ENCODE measurements around the gene ETFRF1.

Gene ETFRF1, protein sequence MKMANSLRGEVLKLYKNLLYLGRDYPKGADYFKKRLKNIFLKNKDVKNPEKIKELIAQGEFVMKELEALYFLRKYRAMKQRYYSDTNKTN

DNA sequence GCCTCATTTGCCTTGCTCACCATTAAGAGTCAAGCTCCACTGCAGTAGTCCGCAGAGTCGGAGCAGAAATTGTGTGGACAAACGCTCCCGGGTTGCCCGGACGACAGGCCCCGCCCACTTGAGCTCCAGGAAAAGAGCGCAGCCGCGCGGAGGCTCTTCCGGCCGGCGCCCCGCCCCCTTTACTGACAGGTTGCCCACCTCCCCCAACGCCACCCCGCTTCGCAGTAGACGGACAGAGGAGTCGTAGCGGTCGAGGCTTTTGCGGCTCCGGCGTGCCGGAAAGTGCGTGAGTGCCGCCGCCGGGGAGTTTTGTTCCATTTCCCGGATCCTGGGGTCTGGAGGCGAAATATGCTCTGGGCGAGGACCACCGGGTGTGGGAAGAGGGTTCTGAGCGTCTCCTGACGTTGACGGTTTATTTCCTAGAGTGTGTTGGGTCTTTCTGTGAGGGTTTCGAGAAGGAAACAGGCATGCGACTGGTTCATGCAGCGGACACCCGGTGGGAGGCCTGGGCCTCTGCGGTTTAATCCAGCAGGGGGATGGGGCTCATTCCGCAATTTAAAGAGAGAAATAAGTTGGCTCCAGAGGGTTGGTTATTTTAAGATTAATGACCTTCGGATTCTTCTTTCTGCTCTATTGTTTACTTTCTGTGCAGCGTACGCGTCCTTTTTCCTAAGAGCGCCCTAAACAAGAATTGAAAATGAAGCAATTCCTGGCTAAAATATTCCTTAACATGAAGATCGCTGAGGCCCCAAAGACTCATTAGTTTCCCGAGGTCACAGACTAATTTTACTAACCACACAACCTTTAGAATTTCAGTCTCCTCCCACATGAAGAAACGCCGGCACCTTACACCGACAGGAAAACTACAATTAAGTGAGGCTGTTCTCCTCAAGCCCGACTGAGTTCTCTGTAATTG is at the start of gene ETFRF1, which contains the start of gene DNAI7:
TSS of gene ETFRF1 (plus strand) at position 182 of the 916 bp plus-strand sequence. CDS start 8,720 bp downstream, outside the sequence.
TSS of gene DNAI7 (minus strand) at position 105 of the 916 bp plus-strand sequence. CDS start at position 23, 82 bp downstream.
- in situ Hi-C loops (cut with HindIII; ENCODE audit: low pct_ligation_motif_present, low pct_unique_long_range_greater_than_20kb, low sequenced_read_pairs), result no loop called here
- DNase-seq, result peak; percentile 99

DNA sequence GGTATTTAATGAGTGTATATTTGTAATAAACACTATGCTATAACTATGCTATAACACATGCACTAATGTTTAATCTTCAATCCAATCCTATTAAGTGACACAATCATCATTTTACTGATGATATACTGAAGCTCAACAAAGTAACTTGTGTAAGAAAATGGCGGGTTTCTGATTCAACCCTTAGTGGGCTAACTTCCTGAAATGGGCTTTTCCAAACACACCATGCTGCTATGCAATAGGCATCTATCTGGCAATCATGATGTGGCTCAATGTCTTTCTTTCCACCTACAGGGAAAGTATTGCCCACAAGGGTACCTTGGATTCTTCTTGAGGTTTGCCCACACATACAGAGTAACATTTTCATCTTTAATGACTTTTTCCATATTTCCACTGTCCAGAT is 48.4 kb upstream of the ETFRF1 start:
- no peak for DNase-seq
- in situ Hi-C loops (cut with HindIII; ENCODE audit: low pct_ligation_motif_present, low pct_unique_long_range_greater_than_20kb, low sequenced_read_pairs), result no loop called here

DNA sequence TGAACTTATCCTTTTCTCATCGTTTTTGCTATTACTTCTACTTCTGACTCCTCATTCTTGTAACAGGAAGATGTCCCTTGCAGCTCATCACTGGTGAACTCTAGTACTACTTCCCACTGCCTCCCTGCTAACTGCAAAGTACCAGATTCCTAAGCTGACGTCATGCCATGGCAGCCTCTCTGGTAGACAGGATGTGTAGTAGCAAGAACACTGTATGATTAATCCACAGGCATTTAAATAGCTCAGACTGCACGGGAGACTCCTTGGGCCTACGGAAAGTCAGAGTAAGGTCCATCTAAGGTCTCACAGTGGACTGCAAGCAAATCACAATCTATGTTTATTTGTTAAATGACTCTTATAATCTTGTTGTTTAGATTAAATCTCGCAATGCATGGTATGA is 43.6 kb upstream of the ETFRF1 start:
- in situ Hi-C loops (cut with HindIII; ENCODE audit: low pct_ligation_motif_present, low pct_unique_long_range_greater_than_20kb, low sequenced_read_pairs), result no loop called here
- DNase-seq, result peak; percentile 96

DNA sequence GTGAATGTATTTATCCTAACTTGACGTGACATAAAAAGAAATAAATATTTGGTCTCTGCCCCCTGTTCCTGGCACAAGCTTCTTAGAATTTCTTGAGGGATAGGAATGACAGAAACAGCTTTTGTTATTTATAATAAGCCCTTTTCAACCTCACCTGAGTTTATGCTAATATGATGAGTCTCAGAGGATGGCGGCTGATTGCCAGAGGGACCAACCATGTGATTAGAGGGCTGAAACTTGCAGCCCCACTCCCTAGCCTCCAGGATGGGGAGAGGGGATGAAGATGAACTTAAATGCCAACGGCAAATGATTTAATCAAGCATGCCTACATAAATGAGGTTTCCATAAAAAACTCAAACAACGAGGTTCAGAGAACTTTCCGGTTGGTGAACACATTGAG is 43.0 kb upstream of the ETFRF1 start:
- no peak for DNase-seq
- in situ Hi-C loops (cut with HindIII; ENCODE audit: low pct_ligation_motif_present, low pct_unique_long_range_greater_than_20kb, low sequenced_read_pairs), result no loop called here

DNA sequence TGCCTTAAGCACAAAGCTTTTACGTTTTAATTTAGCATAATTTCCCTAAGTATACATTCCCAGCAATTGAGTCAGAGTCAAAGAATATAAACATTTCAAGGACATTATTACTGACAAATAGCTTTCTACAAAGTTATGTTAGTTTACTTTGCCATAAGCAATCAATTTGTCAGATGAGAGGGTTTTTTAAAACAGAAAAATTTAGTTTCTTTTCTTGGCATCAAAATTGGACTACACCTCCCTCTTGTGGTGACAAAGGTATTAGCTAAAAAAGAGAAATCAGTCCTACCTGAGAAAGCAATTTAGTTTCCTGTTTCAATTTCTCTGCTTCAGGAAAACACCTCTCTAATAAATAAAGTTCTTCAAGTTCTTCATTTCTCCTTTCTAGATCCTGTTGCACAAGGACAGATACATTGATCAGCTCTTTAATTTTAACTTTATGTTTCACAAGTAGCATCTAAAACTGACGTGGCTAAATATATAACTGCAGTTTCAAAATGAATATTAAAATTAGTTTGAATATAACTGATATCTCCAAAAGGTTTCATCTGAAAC is 39.9 kb upstream of the ETFRF1 start:
- peak; percentile 68 for DNase-seq
- in situ Hi-C loops (cut with HindIII; ENCODE audit: low pct_ligation_motif_present, low pct_unique_long_range_greater_than_20kb, low sequenced_read_pairs), result no loop called here

DNA sequence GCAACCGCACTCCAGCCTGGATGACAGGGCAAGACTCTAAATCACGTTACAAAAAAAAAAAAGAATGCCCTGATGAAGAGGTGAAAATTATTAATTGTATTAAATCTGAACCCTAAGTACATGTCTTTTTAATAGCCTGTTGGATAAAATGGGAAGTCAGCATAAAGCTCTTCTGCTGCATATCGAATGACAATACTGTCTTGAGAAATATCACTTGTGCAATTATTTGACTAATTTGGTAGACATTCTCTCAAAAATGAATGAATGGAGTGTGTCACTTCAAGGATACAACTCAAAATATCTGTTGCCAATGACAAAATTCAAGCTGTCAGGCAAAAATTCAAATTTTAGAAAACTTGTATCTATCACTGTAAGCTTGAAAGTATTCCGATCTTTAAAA is 39.0 kb upstream of the ETFRF1 start:
- no peak for DNase-seq
- in situ Hi-C loops (cut with HindIII; ENCODE audit: low pct_ligation_motif_present, low pct_unique_long_range_greater_than_20kb, low sequenced_read_pairs), result no loop called here

DNA sequence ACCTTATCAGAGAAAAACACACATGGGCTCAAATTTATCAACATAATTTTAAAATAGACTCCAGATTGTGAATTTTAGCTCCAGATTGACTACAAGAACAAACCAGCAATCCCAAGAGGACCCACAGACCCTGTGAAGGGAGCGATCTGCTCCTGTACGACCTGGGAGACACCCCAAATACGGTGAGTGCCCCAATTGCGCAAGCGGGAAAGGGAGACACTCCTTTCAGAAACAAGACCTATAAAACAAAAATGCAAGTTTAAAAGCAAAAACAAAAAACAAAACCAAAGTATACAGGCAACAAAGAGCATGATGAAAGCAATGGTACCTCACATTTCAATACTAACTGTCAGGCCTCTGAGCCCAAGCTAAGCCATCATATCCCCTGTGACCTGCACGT is 32.2 kb upstream of the ETFRF1 start:
- DNase-seq, result no peak
- in situ Hi-C loops (cut with HindIII; ENCODE audit: low pct_ligation_motif_present, low pct_unique_long_range_greater_than_20kb, low sequenced_read_pairs), result no loop called here

DNA sequence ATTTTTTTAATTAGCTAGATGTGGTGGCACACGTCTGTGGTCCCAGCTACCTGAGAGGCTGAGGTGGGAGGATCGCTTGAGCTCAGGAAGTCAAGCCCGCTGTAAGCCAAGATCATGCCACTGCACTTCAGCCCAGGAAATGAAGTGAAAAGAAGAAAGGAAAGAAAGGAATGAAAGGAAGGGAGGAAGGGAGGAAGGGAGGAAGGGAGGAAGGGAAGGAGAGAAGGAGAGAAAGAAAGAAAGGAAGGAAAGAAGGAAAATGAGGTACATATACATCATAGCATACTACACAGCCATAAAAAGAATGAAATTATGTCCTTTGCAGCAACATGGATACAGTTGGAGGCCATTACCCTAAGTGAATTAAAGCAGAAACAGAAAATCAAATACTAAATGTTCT is 12.3 kb upstream of the ETFRF1 start:
- in situ Hi-C loops (cut with HindIII; ENCODE audit: low pct_ligation_motif_present, low pct_unique_long_range_greater_than_20kb, low sequenced_read_pairs), result no loop called here

DNA sequence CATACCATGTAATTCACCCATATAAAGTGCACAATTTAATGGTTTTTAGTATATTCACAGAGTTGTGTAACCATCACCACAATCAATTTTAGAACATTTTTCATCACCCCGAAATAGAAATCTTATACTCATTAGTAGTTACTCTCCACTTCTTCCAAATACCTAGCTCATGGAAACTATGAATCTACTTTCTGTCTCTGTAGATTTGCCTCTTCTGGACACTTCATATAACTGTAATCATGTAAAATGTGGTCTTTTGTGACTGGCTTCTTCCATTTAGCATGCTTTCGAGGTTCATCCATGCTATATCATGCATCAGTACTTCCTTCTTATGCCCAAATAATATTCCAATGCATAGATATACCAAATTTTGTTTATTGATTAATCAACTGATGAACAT is 10.9 kb upstream of the ETFRF1 start:
- in situ Hi-C loops (cut with HindIII; ENCODE audit: low pct_ligation_motif_present, low pct_unique_long_range_greater_than_20kb, low sequenced_read_pairs), result no loop called here
- DNase-seq, result no peak

More for the DNA sequence above, 12.3 kb upstream of the ETFRF1 start:
- no peak for DNase-seq

DNA sequence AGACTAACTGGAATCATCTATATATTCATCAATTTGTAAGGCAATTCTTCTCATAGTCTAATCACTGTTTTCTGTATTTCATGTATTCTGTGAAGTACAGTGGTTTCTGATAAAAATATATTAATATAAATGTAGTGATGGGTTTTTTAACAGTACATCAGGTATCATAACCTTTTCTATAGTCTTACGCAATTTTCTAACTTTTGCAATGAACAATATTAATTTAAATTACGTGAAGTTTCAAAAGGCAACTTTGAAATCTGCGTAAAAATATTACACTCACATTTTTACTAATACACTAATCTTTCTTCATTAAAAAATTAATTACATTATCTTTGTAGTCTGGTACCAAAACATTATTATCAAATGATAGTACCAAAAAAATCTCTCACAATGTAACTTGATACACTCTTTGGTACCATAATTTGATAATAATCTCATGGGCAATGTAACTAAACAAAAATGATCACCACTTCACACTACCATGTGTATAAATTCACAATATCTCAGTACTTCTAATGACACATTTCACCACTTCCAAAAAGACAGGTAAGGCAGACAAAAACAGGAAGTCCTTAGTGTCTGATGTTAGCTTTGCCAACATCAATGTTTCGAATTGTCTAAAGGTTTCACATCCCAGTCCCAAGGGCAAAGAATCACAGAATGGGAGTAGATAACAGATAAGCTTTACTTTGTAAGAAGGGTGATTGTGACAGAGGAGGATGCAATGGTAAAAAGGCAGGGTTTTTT is 8.8 kb upstream of the ETFRF1 start:
- no peak for DNase-seq
- in situ Hi-C loops (cut with HindIII; ENCODE audit: low pct_ligation_motif_present, low pct_unique_long_range_greater_than_20kb, low sequenced_read_pairs), result no loop called here

DNA sequence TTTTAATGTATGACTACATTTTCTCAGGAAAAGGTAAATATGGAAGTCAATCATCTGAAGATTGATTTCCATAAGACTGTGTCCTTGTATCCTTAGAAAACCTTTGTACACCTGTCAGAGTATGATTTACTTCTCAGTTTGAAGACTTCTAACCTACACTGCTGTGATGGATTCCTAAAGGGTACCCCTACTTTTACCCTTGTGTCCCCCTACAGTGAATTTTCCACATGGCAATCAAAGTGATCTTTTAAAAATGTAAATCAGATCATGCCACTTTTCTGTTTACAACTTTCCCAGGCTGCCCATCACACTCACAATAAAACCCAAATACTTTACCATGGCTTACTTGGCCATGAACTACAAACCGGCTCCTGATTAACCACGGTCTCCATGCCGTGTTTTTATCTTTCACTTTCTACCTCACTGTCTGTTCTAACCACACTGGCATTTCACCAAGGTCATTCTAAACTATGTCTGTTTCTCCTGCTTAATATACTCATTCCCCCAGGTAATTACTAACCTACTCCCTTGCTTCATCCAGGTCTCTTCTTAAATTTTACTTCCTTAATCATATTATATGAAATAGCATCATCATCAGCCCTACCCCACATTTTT is 8.1 kb upstream of the ETFRF1 start:
- DNase-seq, result peak; percentile 53
- in situ Hi-C loops (cut with HindIII; ENCODE audit: low pct_ligation_motif_present, low pct_unique_long_range_greater_than_20kb, low sequenced_read_pairs), result no loop called here

DNA sequence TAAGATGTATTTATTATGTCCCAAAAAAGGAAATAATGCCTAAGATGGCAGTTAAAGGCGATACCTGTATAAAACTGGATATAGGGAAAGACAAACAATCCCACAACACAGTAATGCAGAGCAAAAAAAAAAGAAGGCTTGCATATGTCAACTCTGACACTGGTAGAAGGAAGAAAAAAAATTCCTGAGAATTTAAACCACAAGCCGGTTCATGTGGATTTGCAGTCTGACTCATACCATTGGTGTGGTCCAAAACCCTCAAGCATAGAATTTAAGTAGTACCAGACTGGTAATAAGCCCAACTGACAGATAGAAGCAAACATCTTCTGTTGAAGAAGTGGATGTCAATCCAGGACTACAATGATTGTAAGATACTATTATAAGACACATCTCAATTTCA is 7.3 kb upstream of the ETFRF1 start:
- DNase-seq, result peak; percentile 98

DNA sequence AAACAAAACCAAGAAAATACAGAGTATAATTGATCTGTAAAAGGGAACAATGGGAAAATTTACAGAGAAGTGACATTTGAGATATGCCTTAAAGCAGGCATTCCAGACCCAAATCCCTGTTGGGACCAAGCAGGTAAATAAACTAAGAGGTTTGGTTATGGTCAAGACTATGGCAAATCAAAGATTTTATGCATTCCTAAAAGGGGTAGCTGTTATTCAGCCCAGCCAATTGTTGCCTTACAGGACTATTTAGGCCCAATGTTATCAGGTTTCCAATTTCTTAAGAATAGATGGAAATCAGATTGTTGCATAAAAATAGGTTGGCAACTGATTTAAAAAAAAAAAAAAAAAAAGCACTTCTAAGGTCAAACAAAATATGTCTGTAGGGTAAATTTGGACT is 5.4 kb upstream of the ETFRF1 start:
- DNase-seq, result no peak
- in situ Hi-C loops (cut with HindIII; ENCODE audit: low pct_ligation_motif_present, low pct_unique_long_range_greater_than_20kb, low sequenced_read_pairs), result no loop called here

More for the DNA sequence above, 7.3 kb upstream of the ETFRF1 start:
- in situ Hi-C loops (cut with HindIII; ENCODE audit: low pct_ligation_motif_present, low pct_unique_long_range_greater_than_20kb, low sequenced_read_pairs), result no loop called here

DNA sequence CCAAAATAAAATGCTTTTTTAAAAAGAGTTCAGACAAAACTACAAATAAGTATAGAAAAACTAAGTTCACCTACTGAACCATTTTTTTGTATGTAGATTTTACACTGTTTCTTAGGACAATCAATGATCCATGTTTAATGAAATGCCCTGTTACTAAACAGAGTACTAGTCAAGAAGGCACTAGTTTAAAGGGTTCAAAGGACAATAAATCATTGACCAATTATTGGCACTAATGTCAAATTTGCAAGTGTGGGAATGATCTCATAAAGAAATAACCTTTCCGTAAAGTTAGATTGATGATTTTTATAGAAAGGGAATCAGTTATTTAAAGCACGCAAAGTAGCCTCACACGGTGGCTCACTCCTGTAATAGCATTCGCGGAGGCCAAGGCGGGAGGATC is 4.2 kb upstream of the ETFRF1 start:
- no peak for DNase-seq
- in situ Hi-C loops (cut with HindIII; ENCODE audit: low pct_ligation_motif_present, low pct_unique_long_range_greater_than_20kb, low sequenced_read_pairs), result no loop called here

DNA sequence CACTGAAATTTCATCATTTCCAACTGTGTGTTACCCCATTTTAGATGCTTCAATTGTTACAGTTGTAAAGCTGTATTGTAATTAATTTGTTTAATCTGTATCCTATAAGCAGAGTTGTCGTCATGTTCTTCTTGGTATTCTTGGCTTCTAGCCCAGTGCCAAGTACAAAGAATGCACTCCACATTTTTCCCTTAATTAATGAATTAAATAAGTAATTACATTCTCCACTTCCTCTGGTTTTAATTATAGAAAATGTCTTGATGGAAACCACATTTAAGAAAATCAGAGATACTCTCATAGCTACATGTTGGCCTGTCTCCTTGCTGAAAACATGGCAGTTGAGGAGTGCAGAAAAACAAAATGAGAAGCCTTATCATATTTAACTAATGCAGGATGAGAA is 823 bp upstream of the ETFRF1 start:
- no peak for DNase-seq
- in situ Hi-C loops (cut with HindIII; ENCODE audit: low pct_ligation_motif_present, low pct_unique_long_range_greater_than_20kb, low sequenced_read_pairs), result no loop called here

DNA sequence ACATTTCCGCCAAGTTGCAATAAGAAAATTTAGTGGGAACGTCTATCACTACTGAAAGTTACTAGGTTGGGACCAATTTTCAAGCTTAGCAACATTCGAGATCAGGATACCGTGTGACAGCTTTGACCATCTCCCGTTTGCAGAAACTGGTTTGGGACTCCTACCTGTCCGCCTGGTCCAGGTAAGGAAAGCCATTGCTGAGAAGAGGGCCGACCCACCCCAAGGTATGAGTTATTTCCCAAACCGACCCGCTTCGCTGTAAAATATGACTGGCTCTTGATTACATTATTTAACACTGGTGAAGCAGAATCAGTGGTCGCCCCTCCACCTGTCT is 348 bp upstream of the ETFRF1 start:
- no peak for DNase-seq
- in situ Hi-C loops (cut with HindIII; ENCODE audit: low pct_ligation_motif_present, low pct_unique_long_range_greater_than_20kb, low sequenced_read_pairs), result no loop called here

DNA sequence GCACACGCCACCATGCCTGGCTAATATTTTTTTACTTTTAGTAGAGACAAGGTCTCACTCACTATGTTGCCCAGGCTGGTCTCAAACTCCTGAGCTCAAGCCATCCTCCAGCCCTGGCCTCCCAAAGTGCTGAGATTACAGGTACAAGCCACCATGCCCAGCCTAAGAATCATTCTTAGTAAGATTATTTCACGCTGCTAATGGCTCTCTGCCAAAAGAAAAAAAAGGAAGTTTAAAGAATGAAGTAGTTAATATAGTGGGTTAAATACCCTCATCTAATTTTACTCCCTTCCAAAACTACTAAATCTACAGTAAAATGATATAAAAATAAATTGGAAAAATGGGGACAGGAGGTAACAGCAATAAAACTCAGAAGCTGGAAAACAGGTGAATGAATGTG is 2.6 kb downstream of the ETFRF1 start:
- no peak for DNase-seq
- in situ Hi-C loops (cut with HindIII; ENCODE audit: low pct_ligation_motif_present, low pct_unique_long_range_greater_than_20kb, low sequenced_read_pairs), result no loop called here

DNA sequence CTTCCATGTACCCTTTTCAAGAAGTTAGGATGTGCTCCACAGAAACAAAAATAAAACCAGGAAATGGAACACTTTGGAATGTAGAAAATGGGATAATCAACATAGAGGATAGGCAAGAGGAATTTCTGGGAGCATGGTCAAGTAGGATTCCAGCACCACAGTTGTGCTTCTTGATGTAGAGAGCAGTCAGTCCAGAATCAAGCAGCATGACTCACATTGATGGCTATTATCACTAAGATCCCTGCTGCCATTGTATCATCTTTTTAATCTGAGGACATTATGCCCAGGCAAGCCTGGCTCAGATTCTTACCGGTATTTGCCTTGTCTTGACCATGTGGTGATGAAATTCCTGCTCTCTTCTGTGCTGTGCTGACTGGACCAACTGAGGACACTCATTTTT is 5.7 kb downstream of the ETFRF1 start:
- in situ Hi-C loops (cut with HindIII; ENCODE audit: low pct_ligation_motif_present, low pct_unique_long_range_greater_than_20kb, low sequenced_read_pairs), result no loop called here
- peak; percentile 70 for DNase-seq

DNA sequence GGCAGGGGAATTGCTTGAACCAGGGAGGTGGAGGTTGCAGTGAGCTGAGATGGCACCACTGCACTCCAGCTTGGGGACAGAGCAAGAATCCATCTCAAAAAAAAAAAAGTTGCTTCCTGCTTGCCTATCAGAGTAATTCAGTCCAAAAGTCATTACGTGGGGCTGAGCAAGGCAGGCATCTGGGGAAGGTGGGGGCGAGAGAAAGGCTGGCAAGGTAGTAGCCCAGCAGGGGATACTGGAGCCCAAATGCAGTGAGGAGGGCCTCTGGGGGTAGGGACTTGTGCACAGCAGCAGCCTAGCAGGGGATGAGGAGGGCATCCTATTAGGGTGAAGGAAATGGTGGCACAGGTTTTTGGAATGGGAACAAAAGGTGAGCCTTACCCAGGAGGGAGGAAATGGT is 7.1 kb downstream of the ETFRF1 start:
- in situ Hi-C loops (cut with HindIII; ENCODE audit: low pct_ligation_motif_present, low pct_unique_long_range_greater_than_20kb, low sequenced_read_pairs), result no loop called here

More for the DNA sequence above, 7.1 kb downstream of the ETFRF1 start:
- DNase-seq, result no peak

All from ACHN (cell line).